Loucy (cell line): Measurements from ENCODE around the gene RER1.
A peak's percentile ranks its signal among the peaks of the same experiment; 100 is the strongest.

Source experiments
- H2AFZ ChIP-seq: fragments of 200-600 bp; sonication (generic); 2 replicates; pipeline ENCODE4 v1.6.0; 2016; ENCODE audit warnings: antibody characterized with exemption, mild to moderate bottlenecking, low read length, moderate library complexity
- H3F3A ChIP-seq: fragments of 200-600 bp; 2 replicates; pipeline ENCODE4 v1.6.0; 2016; ENCODE audit warnings: antibody characterized with exemption, low read depth, mild to moderate bottlenecking
- H3K27me3 ChIP-seq: fragments of 200-600 bp; sonication (generic); 2 replicates; pipeline ENCODE4 v1.6.1; 2014; ENCODE audit warnings: low read length, mild to moderate bottlenecking; ENCODE audit not compliant: insufficient read depth, poor library complexity, severe bottlenecking
- H3K36me3 ChIP-seq: fragments of 200-600 bp; sonication (generic); 2 replicates; pipeline ENCODE4 v1.6.1; 2016; ENCODE audit warnings: low read length; ENCODE audit not compliant: insufficient read depth
- H3K4me1 ChIP-seq: fragments of 200-600 bp; sonication (generic); 2 replicates; pipeline ENCODE4 v1.5.1; 2014; ENCODE audit warnings: low read length, mild to moderate bottlenecking; ENCODE audit not compliant: insufficient read depth, poor library complexity, severe bottlenecking
- H3K4me2 ChIP-seq: fragments of 200-600 bp; sonication (generic); 2 replicates; pipeline ENCODE4 v1.6.0; 2014; ENCODE audit warnings: antibody characterized with exemption, low read length, low read depth, mild to moderate bottlenecking; ENCODE audit not compliant: poor library complexity, severe bottlenecking
- H3K4me3 ChIP-seq: fragments of 200-600 bp; sonication (generic); 2 replicates; pipeline ENCODE4 v1.5.1; 2014; ENCODE audit warnings: low read length, mild to moderate bottlenecking, mixed read lengths; ENCODE audit not compliant: poor library complexity, severe bottlenecking
- H3K79me2 ChIP-seq: fragments of 200-600 bp; sonication (generic); 2 replicates; pipeline ENCODE4 v1.6.1; 2014; ENCODE audit warnings: low read length; ENCODE audit not compliant: insufficient read depth
- H3K9ac ChIP-seq: fragments of 200-600 bp; sonication (generic); 2 replicates; pipeline ENCODE4 v1.6.0; 2014; ENCODE audit warnings: mild to moderate bottlenecking, low read depth, low read length, moderate library complexity; ENCODE audit not compliant: poor library complexity, severe bottlenecking
- H3K9me2 ChIP-seq: fragments of 200-600 bp; sonication (generic); replicated peaks from 2 replicates; pipeline ENCODE4 v1.6.1; 2016; ENCODE audit warnings: low read depth, low read length, mixed read lengths
- H3K9me3 ChIP-seq: fragments of 200-600 bp; sonication (generic); 2 replicates; pipeline ENCODE4 v1.6.1; 2014; ENCODE audit warnings: mild to moderate bottlenecking, antibody characterized with exemption, low read length, low read depth; ENCODE audit not compliant: insufficient read depth
- H4K20me1 ChIP-seq: fragments of 200-600 bp; sonication (generic); 2 replicates; pipeline ENCODE4 v1.6.0; 2014; ENCODE audit warnings: antibody characterized with exemption, low read length, mild to moderate bottlenecking; ENCODE audit not compliant: insufficient read depth, poor library complexity, severe bottlenecking
- CTCF ChIP-seq: fragments of 200-600 bp; sonication (generic); conservative IDR thresholded peaks from 2 replicates; pipeline ENCODE4 v1.5.1; 2014; ENCODE audit warnings: mild to moderate bottlenecking, antibody characterized with exemption, low read length
- EZH2phosphoT487 ChIP-seq: fragments of 200-600 bp; IDR thresholded peaks from 2 replicates; pipeline ENCODE4 v1.6.1; 2018; ENCODE audit warnings: antibody characterized with exemption, mild to moderate bottlenecking, moderate library complexity, borderline replicate concordance

Gene RER1

GRCh38 chr1:2391041-2391930, at the start of gene RER1, which contains the start of gene MORN1:
Gene RER1, plus strand, starts transcription at chr1:2391841. Its CDS starts 3,950 bp downstream, at chr1:2395791.
Gene MORN1, minus strand, starts transcription at chr1:2391554. Its CDS starts 21 bp downstream, at chr1:2391533.
- H2AFZ ChIP-seq, result peak within 1 kb of the TSS; percentile 85
- no peak for TF ChIP-seq CTCF
- TF ChIP-seq EZH2phosphoT487, result no peak
- no peaks in the 10 kb centered on the region for H3K9me2 ChIP-seq
- H3K79me2 ChIP-seq, result peaks cover 56% of the 10 kb centered on the region
- peak within 1 kb of the TSS; percentile 88 for H3K4me3 ChIP-seq
- H3K9me3 ChIP-seq, result no peaks in the 10 kb centered on the region
- H3K4me1 ChIP-seq, result peaks cover 25% of the 10 kb centered on the region
- no peaks in the 10 kb centered on the region for H3F3A ChIP-seq
- peak within 1 kb of the TSS; percentile 90 for H3K4me2 ChIP-seq
- H3K27me3 ChIP-seq, result no peaks in the 10 kb centered on the region
- peak within 1 kb of the TSS; percentile 88 for H3K9ac ChIP-seq
- peaks cover 24% of the 10 kb centered on the region for H4K20me1 ChIP-seq
- peaks cover 3% of the 10 kb centered on the region; the same call in 1 of the 2 replicates for H3K36me3 ChIP-seq

- TF ChIP-seq EZH2phosphoT487, result no peak
- H3K27me3 ChIP-seq, result no peaks in the 10 kb centered on the region
Observed at GRCh38 chr1:2342384-2343022, 49.1 kb upstream of the RER1 start.

GRCh38 chr1:2343023-2343935, 48.4 kb upstream of the RER1 start:
- Histone ChIP-seq H3K4me2 (no peak overlapping the region), H3K79me2 (no peaks in the 10 kb centered on the region), H3F3A (no peaks in the 10 kb centered on the region), H3K9me2 (no peaks in the 10 kb centered on the region), H3K9me3 (no peaks in the 10 kb centered on the region), H3K9ac (no peak overlapping the region), H3K4me1 (no peaks in the 10 kb centered on the region), H2AFZ (no peak overlapping the region), H3K4me3 (no peak overlapping the region), H3K36me3 (no peaks in the 10 kb centered on the region), H4K20me1 (no peaks in the 10 kb centered on the region), H3K27me3 (no peaks in the 10 kb centered on the region)
- TF ChIP-seq CTCF (no peak), EZH2phosphoT487 (no peak)

More at GRCh38 chr1:2342384-2343022, 49.1 kb upstream of the RER1 start:
- Histone ChIP-seq H3K9ac (no peak overlapping the region), H3K79me2 (no peaks in the 10 kb centered on the region), H3F3A (no peaks in the 10 kb centered on the region), H3K4me1 (no peaks in the 10 kb centered on the region), H3K4me2 (no peak overlapping the region), H3K36me3 (no peaks in the 10 kb centered on the region), H2AFZ (no peak overlapping the region), H3K4me3 (no peak overlapping the region), H4K20me1 (no peaks in the 10 kb centered on the region), H3K9me3 (no peaks in the 10 kb centered on the region), H3K9me2 (no peaks in the 10 kb centered on the region)
